ENCODE results near the gene CYTL1.

- TF ChIP-seq, protein P1, sequence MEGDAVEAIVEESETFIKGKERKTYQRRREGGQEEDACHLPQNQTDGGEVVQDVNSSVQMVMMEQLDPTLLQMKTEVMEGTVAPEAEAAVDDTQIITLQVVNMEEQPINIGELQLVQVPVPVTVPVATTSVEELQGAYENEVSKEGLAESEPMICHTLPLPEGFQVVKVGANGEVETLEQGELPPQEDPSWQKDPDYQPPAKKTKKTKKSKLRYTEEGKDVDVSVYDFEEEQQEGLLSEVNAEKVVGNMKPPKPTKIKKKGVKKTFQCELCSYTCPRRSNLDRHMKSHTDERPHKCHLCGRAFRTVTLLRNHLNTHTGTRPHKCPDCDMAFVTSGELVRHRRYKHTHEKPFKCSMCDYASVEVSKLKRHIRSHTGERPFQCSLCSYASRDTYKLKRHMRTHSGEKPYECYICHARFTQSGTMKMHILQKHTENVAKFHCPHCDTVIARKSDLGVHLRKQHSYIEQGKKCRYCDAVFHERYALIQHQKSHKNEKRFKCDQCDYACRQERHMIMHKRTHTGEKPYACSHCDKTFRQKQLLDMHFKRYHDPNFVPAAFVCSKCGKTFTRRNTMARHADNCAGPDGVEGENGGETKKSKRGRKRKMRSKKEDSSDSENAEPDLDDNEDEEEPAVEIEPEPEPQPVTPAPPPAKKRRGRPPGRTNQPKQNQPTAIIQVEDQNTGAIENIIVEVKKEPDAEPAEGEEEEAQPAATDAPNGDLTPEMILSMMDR (IDR thresholded peaks at IDR 0.05; ENCODE audit: poor library complexity, severe bottlenecking) = no peak
- TF ChIP-seq EZH2 (IDR thresholded peaks at IDR 0.05; ENCODE audit: borderline replicate concordance, insufficient read depth, low read length, poor library complexity, severe bottlenecking) (no peak), REST (IDR thresholded peaks at IDR 0.05; ENCODE audit: borderline replicate concordance) (no peak), POLR2AphosphoS5 (IDR thresholded peaks at IDR 0.05) (no peak), MXI1 (conservative IDR thresholded peaks at IDR 0.05; ENCODE audit: poor library complexity, severe bottlenecking) (no peak), RAD21 (conservative IDR thresholded peaks at IDR 0.05) (no peak)
Observed at GRCh38 chr4:5020341-5020740, 1.1 kb upstream of the CYTL1 start.
